NCI-H526 (cell line): ENCODE measurements around the gene RSPO4.

ENCODE experiments used
- DNase-seq, 2 experiments: peaks; one replicate each; lab custom pipeline; 2025; lab: John Stamatoyannopoulos, UW

The RSPO4 gene

GRCh38 chr20:942611-943010 is 59.5 kb downstream of the RSPO4 start:
- no peak for DNase-seq

- DNase-seq: no peak
These were observed 61.2 kb downstream of the RSPO4 start for GRCh38 chr20:940926-941325.

DNA sequence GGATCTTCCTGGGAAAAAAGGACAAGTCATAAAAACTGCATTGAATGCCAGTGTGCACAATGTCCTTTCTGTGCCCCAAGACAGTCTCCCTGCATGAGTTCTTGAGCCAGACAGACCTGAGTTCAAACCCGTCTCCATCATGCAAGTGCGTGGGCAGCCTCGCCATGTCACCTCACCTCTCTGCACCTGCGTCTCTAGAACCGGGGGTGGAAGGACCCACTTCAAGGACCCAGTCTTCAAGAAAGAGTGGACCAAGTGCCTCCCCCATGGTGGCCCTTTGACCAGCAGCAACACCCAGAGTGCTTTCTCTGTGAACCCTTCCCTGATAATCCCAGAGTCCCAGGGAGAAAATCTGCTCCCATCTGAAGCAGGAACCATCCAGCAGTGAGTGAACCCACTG is 62.5 kb downstream of the RSPO4 start:
- no peak for DNase-seq

DNA sequence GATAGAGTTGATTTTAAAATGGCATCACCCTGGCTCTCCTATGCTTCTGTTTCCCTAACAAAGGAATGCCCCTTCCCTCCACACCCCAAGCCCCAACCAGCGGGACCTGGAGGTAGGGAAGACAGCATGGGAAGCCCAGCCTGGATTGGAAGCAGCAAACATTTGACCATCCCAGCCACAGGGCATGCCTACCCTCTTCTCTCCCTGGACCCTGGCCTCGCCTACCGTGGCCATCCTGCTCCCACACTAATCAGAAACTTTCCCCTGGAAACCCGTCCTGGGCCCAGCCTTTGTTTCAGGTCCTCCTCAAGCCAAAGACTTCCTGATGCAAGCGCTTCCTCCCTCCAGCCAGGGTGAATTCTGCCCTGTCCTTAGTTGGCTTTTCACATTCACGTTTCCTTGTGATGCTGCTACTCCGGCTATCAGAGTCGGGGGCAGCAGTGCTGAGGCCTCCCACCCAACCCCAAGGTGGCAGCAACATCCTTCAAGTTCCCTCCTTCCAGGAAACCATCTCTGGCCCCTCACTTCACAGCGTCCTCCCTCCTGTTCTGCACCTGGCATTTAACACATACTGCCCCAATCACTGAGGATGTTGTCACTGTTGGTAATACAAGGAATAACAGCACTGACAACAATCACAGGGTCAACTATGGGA is 67.8 kb downstream of the RSPO4 start:
- DNase-seq: no peak

- DNase-seq: no peak
These were observed 69.1 kb downstream of the RSPO4 start for GRCh38 chr20:933029-933428.

GRCh38 chr20:931401-931800 is 70.7 kb downstream of the RSPO4 start:
- peak in 1 of 2 experiments; percentile 22 for DNase-seq

DNA sequence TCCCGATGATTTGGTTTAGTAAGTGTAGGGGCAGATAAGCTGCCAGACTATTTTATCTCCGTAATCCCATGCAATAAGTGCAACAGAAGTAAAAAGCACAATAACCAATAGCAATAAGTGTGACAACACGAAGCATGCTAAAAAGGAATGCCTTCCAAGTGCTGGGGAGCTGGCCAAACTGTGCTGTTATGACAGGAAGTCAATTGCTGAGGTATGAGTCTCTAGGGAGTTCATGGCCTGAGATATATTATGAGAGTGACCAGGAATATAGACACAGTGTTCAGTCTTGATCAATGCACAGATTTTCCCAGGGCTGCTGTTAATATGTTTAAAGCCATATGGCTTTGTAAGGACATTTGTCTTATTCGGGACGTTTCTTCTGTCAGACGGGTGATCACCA is 75.4 kb downstream of the RSPO4 start:
- no peak for DNase-seq

GRCh38 chr20:925516-925915 is 76.6 kb downstream of the RSPO4 start:
- DNase-seq: no peak

GRCh38 chr20:924639-925038 is 77.5 kb downstream of the RSPO4 start:
- no peak for DNase-seq

DNA sequence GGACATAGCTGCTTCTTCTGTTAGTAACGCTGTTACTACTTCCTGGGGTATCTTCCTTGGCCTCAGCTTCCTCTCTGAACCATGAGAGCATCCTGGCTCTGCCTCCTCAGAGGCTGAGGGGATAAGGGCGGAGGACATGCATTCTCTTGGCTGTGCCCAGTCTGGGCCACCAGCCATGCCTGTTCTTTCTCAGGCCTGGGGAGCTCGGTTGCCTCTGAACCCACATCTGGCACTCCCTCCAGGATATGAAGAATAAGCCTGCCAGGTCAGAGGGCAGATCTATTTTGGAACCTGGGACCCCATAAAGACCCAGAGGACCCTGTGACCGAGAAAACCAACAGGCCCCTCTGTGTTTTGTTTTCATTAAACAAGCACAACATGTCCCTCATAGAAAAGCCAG is 79.3 kb downstream of the RSPO4 start:
- no peak for DNase-seq

DNA sequence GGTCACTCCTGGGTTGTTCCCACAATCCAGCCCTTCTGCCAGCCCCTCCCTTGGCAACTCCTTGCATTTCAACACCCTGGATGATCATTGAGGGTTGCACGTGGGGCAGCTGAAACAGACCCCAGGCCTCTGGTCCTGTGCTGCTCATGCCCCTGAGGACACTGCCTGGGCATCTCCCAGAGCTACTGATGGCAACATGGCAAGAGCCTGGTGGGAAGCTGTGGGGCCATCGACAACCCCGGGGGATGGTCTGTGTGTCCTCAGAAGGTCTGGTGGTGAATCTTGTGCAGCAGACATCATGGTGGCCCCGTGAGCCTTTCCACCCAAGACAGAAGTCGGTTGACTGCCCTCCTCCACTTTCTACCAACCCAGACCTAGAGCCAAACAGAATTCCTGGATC is 81.0 kb downstream of the RSPO4 start:
- no peak for DNase-seq

DNA sequence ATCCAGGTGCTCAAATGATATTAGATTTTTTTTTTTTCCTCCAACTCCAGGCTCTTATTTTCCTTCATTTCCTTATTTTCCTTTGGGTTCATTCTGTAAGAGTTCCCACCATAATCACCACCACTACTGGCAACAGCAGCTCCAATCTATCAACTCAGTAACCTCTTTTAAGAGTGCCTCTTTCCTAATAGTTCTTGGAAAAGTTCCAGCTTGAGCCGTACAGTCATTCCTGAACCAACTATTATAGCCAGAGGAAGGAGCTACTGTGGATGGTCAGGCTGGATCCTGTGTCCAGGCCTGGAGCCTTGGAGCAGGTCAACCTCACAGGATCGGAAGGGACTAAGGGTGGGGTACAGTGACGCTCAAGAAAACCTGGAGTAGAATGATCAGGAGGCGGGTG is 81.8 kb downstream of the RSPO4 start:
- DNase-seq: no peak

DNA sequence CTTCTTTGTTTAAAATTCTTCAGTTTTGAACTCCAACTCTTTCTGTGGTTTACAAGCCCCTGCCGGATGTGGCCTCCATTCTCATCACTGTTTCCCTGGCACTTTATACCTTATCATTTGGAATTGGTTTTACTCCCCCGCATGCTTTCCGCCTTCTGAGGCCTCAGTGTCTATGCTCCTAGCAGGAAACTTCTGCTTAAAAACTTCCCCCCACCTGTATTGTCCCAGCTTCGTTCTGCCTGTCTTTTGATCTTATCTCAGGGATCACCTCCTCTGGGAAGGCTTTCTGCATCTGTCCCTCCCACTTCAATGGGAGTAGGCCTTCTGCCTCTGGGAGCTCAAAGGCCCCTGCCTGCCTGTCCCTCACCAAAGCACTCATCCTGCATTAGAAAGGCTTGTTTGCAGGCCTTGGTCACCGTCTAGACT is 82.6 kb downstream of the RSPO4 start:
- DNase-seq: no peak

- no peak for DNase-seq
These were observed 84.7 kb downstream of the RSPO4 start for GRCh38 chr20:917416-917815.

DNA sequence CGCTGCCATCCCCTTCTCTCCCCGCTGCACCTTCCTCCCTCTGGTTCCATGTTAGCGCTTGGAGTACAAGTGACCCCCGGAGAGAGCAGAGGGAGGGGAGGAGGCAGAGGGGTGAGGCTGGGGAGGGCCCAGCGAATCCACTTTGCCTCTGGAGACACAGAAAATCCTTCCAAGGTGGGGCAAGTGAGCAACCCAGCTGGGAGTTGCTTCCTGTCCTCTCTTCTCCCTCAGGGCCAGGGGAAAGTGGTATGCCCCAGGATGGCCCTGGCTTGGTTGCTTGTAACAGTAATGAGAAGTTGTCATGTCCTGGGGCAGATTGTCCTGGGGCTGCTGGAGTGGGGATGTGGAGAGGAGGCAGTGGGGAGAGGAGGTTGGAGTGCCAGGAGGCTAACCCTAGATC is 85.3 kb downstream of the RSPO4 start:
- no peak for DNase-seq

DNA sequence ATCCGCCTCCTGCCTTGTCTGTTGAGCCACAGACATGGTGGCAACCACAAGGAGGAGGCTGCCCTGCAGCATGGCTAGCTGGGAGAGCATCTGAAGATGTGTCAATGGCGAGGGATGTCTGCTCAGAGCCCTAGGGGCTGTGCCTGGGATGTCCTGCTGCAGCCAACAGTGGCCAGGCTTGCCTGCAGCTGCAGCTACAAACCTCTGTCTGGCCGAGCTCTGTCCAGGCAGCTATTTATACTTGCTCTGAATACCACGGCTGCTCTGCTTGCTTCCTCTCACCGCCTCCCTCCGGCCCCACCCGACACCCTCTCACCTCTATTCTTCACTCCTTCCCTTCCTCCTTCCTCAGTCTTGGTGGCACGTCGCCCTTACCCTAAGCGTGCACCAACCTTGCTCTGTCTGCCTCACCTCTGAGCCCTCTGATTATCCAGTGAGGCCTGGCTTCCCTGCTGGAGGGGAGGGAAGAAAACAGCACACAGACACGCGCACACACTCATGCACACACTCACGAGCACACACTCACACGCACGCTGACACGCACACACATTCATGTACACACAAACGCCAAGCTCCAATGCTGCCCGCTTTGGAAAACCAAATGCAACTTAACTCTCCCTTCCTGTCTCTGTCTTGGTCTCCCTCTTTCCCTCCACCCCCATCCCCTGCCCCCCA is 85.8 kb downstream of the RSPO4 start, which contains the start of gene ANGPT4:
Gene ANGPT4, minus strand, starts transcription at position 210 of the 675 bp plus-strand sequence. Its CDS starts 120 bp downstream, at position 90.
- no peak for DNase-seq

GRCh38 chr20:914727-915498 is 87.2 kb downstream of the RSPO4 start:
- no peak for DNase-seq

DNA sequence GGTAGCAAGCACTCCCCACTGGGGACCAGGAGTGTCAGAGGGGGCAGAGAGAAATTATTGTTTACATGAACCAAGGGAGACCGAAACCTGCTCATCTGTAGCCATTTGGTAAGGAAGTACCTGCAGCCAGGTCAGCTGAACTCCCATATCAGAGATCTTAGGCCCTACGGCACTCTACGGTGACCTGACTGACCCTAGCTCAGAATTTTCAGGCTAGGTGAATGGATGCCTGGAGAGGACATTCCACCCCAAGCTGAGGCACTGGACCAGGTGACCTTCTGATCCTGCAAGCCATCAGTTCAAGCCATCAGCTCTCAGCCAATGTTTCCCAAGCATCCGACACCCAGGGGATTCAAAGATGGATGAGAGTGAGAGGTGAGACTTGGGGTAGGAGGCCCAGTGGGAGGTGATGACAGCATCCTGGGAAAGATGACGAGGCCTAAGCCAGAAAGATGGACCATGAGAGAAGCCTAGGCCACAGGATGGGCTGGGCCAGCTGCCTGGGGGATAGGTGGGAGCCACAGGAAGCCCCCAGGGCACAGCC is 88.7 kb downstream of the RSPO4 start:
- no peak for DNase-seq

GRCh38 chr20:911882-912600 is 90.1 kb downstream of the RSPO4 start:
- peak in 1 of 2 experiments; percentile 38 for DNase-seq

DNA sequence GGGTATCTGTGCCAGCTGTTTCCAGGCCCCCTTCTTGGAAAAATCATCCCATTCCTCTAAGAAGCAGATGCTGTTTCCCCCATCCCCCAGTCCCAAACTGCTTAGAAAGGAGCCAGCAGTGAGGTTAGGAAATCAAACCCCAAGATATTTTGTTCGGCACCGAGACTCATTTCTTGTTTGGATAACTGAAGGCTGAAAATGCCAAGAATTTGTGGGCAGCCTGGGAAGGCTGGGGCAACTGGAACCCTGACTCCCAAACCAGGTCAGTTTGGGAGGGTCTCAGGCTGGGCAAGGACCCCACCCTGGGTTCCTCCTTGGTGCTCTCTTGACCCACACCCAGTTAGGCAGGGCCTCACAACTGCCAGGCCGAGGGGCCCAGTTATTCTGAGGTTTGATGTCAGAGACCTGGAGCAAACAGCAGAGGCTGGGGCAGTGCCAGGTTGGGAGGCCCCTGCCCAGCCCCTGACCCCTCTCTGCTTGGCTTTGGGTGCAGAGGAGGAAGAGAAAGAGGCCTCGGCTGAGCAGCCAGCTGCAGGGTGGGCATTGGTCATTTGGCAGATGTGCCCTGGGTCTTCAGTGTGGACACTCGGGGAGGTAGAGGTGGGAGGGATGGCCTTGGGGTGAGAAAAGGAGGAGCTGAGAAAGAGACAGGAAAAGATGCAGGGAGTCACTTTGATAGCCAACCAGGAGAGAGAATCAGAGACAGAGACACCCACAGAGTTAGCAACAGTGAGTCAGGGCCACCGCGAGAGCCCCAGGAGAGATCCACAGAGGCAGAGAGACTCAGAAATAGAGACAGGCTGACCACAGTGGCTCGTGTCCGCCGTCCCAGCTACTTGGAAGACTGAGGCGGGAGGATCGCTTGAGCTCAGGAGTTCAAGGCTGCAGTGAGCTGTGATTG is 91.0 kb downstream of the RSPO4 start:
- no peak for DNase-seq
